Peyer's patch (tissue), 4 donors: Measurements from ENCODE around the gene MYH13. TPM values are rescaled to one million over a fixed set of nuclear protein-coding genes. Genes with fewer than 3 reads are reported as not detected.

ENCODE experiments used
- DNase-seq, 3 donors: peaks; one replicate each; pipeline ENCODE4 v3.0.0-alpha.2; 2017 to 2019
- H3K27ac ChIP-seq, 4 donors: fragments of 200-600 bp; sonication (generic); one replicate each; pipeline ENCODE4 v1.5.1; 2016 to 2019
- H3K27me3 ChIP-seq, 2 donors: fragments of 200-600 bp; sonication (generic); one replicate each; pipeline ENCODE4 v1.5.1; 2019
- H3K36me3 ChIP-seq, 3 donors: fragments of 200-600 bp; sonication (generic); one replicate each; pipeline ENCODE4 v1.5.1; 2016 to 2019
- H3K4me1 ChIP-seq, 4 donors: fragments of 200-600 bp; sonication (generic); one replicate each; pipeline ENCODE4 v1.5.1; 2016 to 2019
- H3K4me3 ChIP-seq, 4 donors: fragments of 200-600 bp; sonication (generic); 1 replicate in 3 of 4; 2 replicates in 1 of 4; pipeline ENCODE4 v1.5.1; 2016 to 2019; ENCODE audit warnings: mild to moderate bottlenecking in 1 of 4
- H3K9me3 ChIP-seq, 4 donors: fragments of 200-600 bp; sonication (generic); one replicate each; pipeline ENCODE4 v1.5.1; 2016 to 2019; ENCODE audit warnings: mild to moderate bottlenecking in 1 of 4
- POLR2A ChIP-seq, 2 donors: fragments of 450-650 bp; IDR thresholded peaks; one replicate each; pipeline ENCODE4 v1.5.1; 2017; ENCODE audit warnings: antibody characterized with exemption in 2 of 2, mild to moderate bottlenecking in 2 of 2, moderate library complexity in 2 of 2
- total RNA-seq, 4 donors: library from RNA; depleted of rRNA; stranded (reverse); fragments of >200 nt; gene quantifications; one replicate each; pipeline ENCODE4 v1.1.0, GENCODE V29; 2016
- TF ChIP-seq, protein P1 (sequence below), 6 experiments: fragments of 450-650 bp in 4 of 6; fragments of 200-600 bp in 2 of 6; sonication (generic) in 1 of 6; IDR thresholded peaks; one replicate each; pipeline ENCODE4 v1.5.1; 2017 to 2019; ENCODE audit warnings: antibody characterized with exemption in 6 of 6, mild to moderate bottlenecking in 3 of 6, moderate library complexity in 1 of 6

Gene MYH13
- total RNA-seq, 4 donors from 2014 or later: 0.19 to 11.6 TPM; not detected in 2

GRCh38 chr17:10415161-10415560 is 42.4 kb upstream of the MYH13 start:
- H3K27ac ChIP-seq: no peak overlapping the region
- TF ChIP-seq, protein P1, sequence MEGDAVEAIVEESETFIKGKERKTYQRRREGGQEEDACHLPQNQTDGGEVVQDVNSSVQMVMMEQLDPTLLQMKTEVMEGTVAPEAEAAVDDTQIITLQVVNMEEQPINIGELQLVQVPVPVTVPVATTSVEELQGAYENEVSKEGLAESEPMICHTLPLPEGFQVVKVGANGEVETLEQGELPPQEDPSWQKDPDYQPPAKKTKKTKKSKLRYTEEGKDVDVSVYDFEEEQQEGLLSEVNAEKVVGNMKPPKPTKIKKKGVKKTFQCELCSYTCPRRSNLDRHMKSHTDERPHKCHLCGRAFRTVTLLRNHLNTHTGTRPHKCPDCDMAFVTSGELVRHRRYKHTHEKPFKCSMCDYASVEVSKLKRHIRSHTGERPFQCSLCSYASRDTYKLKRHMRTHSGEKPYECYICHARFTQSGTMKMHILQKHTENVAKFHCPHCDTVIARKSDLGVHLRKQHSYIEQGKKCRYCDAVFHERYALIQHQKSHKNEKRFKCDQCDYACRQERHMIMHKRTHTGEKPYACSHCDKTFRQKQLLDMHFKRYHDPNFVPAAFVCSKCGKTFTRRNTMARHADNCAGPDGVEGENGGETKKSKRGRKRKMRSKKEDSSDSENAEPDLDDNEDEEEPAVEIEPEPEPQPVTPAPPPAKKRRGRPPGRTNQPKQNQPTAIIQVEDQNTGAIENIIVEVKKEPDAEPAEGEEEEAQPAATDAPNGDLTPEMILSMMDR (IDR thresholded peaks at IDR 0.05): no peak
- no peak for TF ChIP-seq POLR2A (IDR thresholded peaks at IDR 0.05)

GRCh38 chr17:10403589-10403988 is 30.8 kb upstream of the MYH13 start:
- no peaks in the 10 kb centered on the region for H3K36me3 ChIP-seq
- H3K4me3 ChIP-seq: no peak overlapping the region
- H3K27me3 ChIP-seq: no peaks in the 10 kb centered on the region
- no peak overlapping the region for H3K27ac ChIP-seq
- no peaks in the 10 kb centered on the region for H3K9me3 ChIP-seq
- DNase-seq: no peak
- H3K4me1 ChIP-seq: no peaks in the 10 kb centered on the region
- no peak for TF ChIP-seq POLR2A (IDR thresholded peaks at IDR 0.05)
- TF ChIP-seq, protein P1 (IDR thresholded peaks at IDR 0.05): no peak

More at GRCh38 chr17:10415161-10415560, 42.4 kb upstream of the MYH13 start:
- Histone ChIP-seq H3K4me3 (no peak overlapping the region), H3K4me1 (no peaks in the 10 kb centered on the region), H3K36me3 (no peaks in the 10 kb centered on the region), H3K27me3 (no peaks in the 10 kb centered on the region), H3K9me3 (no peaks in the 10 kb centered on the region)
- no peak for DNase-seq

GRCh38 chr17:10398352-10398751 is 25.5 kb upstream of the MYH13 start:
- H3K4me3 ChIP-seq: no peak overlapping the region
- no peaks in the 10 kb centered on the region for H3K36me3 ChIP-seq
- no peaks in the 10 kb centered on the region for H3K27me3 ChIP-seq
- H3K27ac ChIP-seq: no peak overlapping the region
- no peaks in the 10 kb centered on the region for H3K4me1 ChIP-seq
- H3K9me3 ChIP-seq: no peaks in the 10 kb centered on the region
- TF ChIP-seq POLR2A (IDR thresholded peaks at IDR 0.05): no peak
- TF ChIP-seq, protein P1 (IDR thresholded peaks at IDR 0.05): no peak
- no peak for DNase-seq

- H3K27ac ChIP-seq: no peak overlapping the region
- no peaks in the 10 kb centered on the region for H3K4me1 ChIP-seq
- TF ChIP-seq, protein P1 (IDR thresholded peaks at IDR 0.05): no peak
- TF ChIP-seq POLR2A (IDR thresholded peaks at IDR 0.05): no peak
- H3K4me3 ChIP-seq: no peak overlapping the region
- DNase-seq: no peak
- H3K27me3 ChIP-seq: no peaks in the 10 kb centered on the region
- no peaks in the 10 kb centered on the region for H3K9me3 ChIP-seq
- no peaks in the 10 kb centered on the region for H3K36me3 ChIP-seq
Observed at GRCh38 chr17:10396524-10397163, 23.8 kb upstream of the MYH13 start.

DNA sequence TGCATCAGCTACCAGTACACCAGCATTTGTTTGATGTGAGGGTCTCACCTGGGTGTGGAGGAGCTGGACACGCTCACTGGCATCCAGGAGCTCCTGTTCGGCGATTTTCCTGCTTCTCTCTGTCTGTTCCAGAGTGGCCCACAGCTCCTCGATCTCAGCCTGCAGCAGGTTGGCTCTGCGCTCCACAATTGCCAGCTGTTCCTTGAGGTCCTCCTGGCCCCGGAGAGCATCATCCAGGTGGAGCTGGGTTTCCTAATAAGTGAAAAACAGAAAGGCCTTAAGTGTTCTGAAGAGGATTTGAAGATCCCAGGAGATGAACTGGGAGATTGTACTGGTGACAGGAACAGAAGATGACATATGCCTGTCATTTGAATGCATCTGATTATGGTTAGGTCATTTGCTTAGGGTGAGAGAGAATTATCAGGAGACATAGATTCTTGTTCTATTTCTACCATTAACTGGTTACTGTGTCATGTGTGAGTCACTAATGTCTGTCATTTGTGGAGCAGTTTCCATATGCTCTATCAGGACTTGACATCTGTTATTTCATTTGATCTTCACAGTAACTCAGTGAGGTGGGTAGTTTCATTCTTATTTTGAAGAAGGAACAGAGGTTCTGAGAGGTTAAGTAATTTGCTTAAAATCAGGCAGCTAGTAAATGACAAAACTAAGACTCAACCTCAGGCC is 21.5 kb upstream of the MYH13 start:
- Histone ChIP-seq H3K4me3 (no peak overlapping the region), H3K27me3 (no peaks in the 10 kb centered on the region), H3K36me3 (no peaks in the 10 kb centered on the region), H3K9me3 (no peaks in the 10 kb centered on the region), H3K27ac (no peak overlapping the region), H3K4me1 (no peaks in the 10 kb centered on the region)
- no peak for TF ChIP-seq POLR2A (IDR thresholded peaks at IDR 0.05)
- TF ChIP-seq, protein P1 (IDR thresholded peaks at IDR 0.05): no peak
- no peak for DNase-seq
